ENCODE results near the gene RFK.

DNA sequence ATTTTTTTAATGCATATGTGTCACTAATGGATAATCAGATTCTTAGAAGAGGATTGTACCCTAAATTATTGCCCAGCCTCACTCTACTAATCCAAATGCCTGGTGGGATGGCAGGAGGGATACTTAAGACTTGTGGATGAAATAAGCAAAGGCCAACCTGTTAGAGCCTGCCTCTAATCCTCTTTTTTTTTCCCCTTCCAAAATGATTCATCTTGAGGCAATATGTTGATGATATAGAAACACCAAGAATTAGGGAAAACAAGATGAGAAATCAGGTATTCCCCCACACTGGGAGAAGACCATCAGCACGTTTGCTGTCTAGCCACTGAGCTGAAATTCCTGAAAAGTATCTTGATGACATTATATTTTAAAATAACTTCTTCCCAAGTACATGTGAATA lies 52.0 kb downstream of the RFK start:
- no peak for TF ChIP-seq CTCF (optimal IDR thresholded peaks at IDR 0.05 in 1 of 3, IDR thresholded peaks at IDR 0.05 in 1 of 3, conservative IDR thresholded peaks at IDR 0.05 in 1 of 3; ENCODE audit: extremely low read depth in 1 of 3, insufficient read depth in 2 of 3, low read length in 3 of 3)
- TF ChIP-seq EZH2 (IDR thresholded peaks at IDR 0.05; ENCODE audit: low read length): no peak
